PC-3 (cell line): ENCODE results near the gene RTP3. TPM values are rescaled to one million over a fixed set of nuclear protein-coding genes. Genes with fewer than 3 reads are reported as not detected.
"Not testable (repeated sequence)": the region's sequence is repeated elsewhere in the genome, so short reads cannot be mapped to it uniquely, and the experiment has no call there.

ENCODE experiments used
- ATAC-seq: fragments of 200-7000 bp; cut with Tn5 transposase; 2 replicates; pipeline ENCODE4 v1.9.1; 2020; ENCODE audit warnings: mild to moderate bottlenecking, moderate library complexity
- BruUV-seq: library from RNA; stranded (reverse); fragments of 400-500 nt; replicated peaks from 2 replicates; lab custom pipeline; 2021; lab: Mats Ljungman, UMichigan
- CTCF ChIA-PET: fragments of 300-600 bp; sonication (Branson Sonifier 250); formaldehyde crosslinking; loops from one replicate; lab custom pipeline; 2022; ENCODE audit warnings: antibody characterized with exemption; lab: Charles Lee
- POLR2A ChIA-PET: fragments of 300-600 bp; sonication (Branson Sonifier 250); formaldehyde crosslinking; loops from one replicate; lab custom pipeline; 2022; ENCODE audit warnings: antibody characterized with exemption; ENCODE audit not compliant: unreplicated experiment; lab: Charles Lee
- DNase-seq: peaks from one replicate; pipeline ENCODE4 v3.0.0-alpha.2; 2015
- H2AFZ ChIP-seq: fragments of 300-600 bp; sonication (generic); 2 replicates; pipeline ENCODE4 v1.6.0; 2016; ENCODE audit warnings: antibody characterized with exemption, low read length
- H3F3A ChIP-seq: fragments of 300-600 bp; sonication (generic); one replicate; pipeline ENCODE4 v1.6.0; 2017; ENCODE audit warnings: antibody characterized with exemption, low read length, control low read depth, mild to moderate bottlenecking; ENCODE audit not compliant: unreplicated experiment
- H3K27ac ChIP-seq: fragments of 300-600 bp; sonication (generic); 2 replicates; pipeline ENCODE4 v1.5.1; 2016; ENCODE audit warnings: mild to moderate bottlenecking, low read length
- H3K27me3 ChIP-seq: fragments of 300-600 bp; sonication (generic); 2 replicates; pipeline ENCODE4 v1.6.1; 2016; ENCODE audit warnings: low read length, mixed read lengths
- H3K36me3 ChIP-seq: fragments of 300-600 bp; sonication (generic); 2 replicates; pipeline ENCODE4 v1.6.1; 2016; ENCODE audit warnings: low read depth, mixed run types, low read length, mixed read lengths
- H3K4me1 ChIP-seq: fragments of 300-600 bp; sonication (generic); 2 replicates; pipeline ENCODE4 v1.5.1; 2016; ENCODE audit warnings: low read length; ENCODE audit not compliant: insufficient read depth
- H3K4me2 ChIP-seq: fragments of 300-600 bp; sonication (generic); 2 replicates; pipeline ENCODE4 v1.6.0; 2016; ENCODE audit warnings: low read length
- H3K4me3 ChIP-seq: fragments of 300-600 bp; sonication (generic); 2 replicates; pipeline ENCODE4 v1.5.1; 2016; ENCODE audit warnings: mild to moderate bottlenecking, low read length, mixed read lengths
- H3K79me2 ChIP-seq: fragments of 300-600 bp; sonication (generic); 2 replicates; pipeline ENCODE4 v1.6.1; 2017; ENCODE audit warnings: low read length, mixed read lengths
- H3K9ac ChIP-seq: fragments of 300-600 bp; sonication (generic); 2 replicates; pipeline ENCODE4 v1.6.0; 2016; ENCODE audit warnings: mild to moderate bottlenecking, low read length
- H3K9me2 ChIP-seq: fragments of 300-600 bp; sonication (generic); replicated peaks from 2 replicates; pipeline ENCODE4 v1.6.1; 2016; ENCODE audit warnings: mixed run types, low read length, mixed read lengths
- H3K9me3 ChIP-seq: fragments of 300-600 bp; sonication (generic); 2 replicates; pipeline ENCODE4 v1.6.1; 2016; ENCODE audit warnings: low read length, mixed read lengths
- H4K20me1 ChIP-seq: fragments of 300-600 bp; sonication (generic); 2 replicates; pipeline ENCODE4 v1.6.1; 2016; ENCODE audit warnings: low read length, mixed read lengths
- EZH2 ChIP-seq: fragments of 300-600 bp; sonication (generic); IDR thresholded peaks from one replicate; pipeline ENCODE4 v1.6.1; 2017; ENCODE audit warnings: antibody characterized with exemption, mild to moderate bottlenecking, low read length; ENCODE audit not compliant: unreplicated experiment
- EZH2phosphoT487 ChIP-seq: fragments of 300-600 bp; sonication (generic); IDR thresholded peaks from 2 replicates; pipeline ENCODE4 v1.6.1; 2018; ENCODE audit warnings: mild to moderate bottlenecking, antibody characterized with exemption, low read length, borderline replicate concordance
- intact Hi-C: fragments of 100-400 bp; cut with micrococcal nuclease; formaldehyde crosslinking; loops from 2 replicates; pipeline ENCODE4 v1.9.0; 2023
- total RNA-seq: library from RNA; depleted of rRNA; stranded (reverse); fragments of >200 nt; gene quantifications from 2 replicates; pipeline ENCODE4 v1.2.3, GENCODE V29; 2014
- TF ChIP-seq, protein P1 (sequence below): fragments of 300-600 bp; sonication (generic); conservative IDR thresholded peaks from 2 replicates; pipeline ENCODE4 v1.5.1; 2017; ENCODE audit warnings: antibody characterized with exemption, low read depth, mild to moderate bottlenecking, low read length

The RTP3 gene
- total RNA-seq, 1 experiment from 2014 or later = not detected

DNA sequence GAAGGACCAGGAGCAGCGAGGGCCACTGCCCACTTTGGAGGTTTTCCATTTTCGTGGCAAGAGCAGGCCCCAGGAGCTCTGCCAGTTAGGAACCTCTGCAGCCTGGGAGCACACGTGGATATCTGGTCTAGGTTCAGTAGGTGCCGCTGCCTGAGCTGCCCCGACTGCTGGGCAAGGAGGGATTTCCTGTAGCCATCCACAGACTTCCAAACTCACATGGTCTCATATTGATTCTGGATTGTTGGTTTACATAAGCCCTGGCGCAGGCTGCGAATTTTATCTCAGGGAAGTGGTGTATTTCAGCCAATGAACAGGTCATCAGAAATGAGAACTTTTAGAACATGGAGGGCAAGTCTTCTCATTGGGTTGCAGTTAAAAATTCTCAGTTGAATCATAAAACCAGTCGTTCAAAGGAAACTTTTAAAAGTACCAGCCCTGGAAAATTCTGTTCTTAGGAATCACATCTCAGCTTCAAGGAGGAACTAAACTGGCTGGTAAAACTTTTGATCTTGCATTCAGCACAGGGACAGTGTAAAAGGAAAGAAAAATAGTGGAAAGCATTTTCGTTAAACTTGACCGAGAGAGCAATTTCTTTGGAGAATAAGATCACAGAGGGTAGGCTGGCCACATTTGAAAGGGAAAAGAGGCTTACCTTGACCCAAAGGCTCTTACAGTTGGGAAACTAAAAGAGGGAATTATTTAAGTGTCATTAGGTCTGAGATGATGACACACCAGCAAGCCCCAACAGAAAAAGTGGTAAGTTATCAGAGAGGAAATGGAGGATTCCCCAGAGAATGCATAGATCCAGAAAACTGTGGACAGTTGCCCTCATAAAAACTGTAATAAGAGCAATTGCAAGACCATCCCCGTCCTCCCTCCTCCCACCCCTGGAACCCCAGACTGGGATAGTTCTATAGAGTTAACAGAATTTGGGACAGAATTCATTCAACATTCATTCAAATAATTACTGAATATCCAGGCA is 6.4 kb upstream of the RTP3 start:
- CTCF ChIA-PET = no interaction called here
- no peak overlapping the region for H2AFZ ChIP-seq
- H3K36me3 ChIP-seq = no peaks in the 10 kb centered on the region
- POLR2A ChIA-PET = no interaction called here
- H3F3A ChIP-seq = no peaks in the 10 kb centered on the region
- peaks cover 22% of the 10 kb centered on the region for H3K4me1 ChIP-seq
- no peaks in the 10 kb centered on the region for H3K27me3 ChIP-seq
- ATAC-seq = no peak
- H3K4me3 ChIP-seq = no peak overlapping the region
- H3K4me2 ChIP-seq = no peak overlapping the region
- H3K9ac ChIP-seq = no peak overlapping the region
- no peaks in the 10 kb centered on the region for H4K20me1 ChIP-seq
- H3K9me2 ChIP-seq = no peaks in the 10 kb centered on the region
- BruUV-seq = no TSS peak
- intact Hi-C loops = no loop called here
- H3K27ac ChIP-seq = no peak overlapping the region
- no peak for DNase-seq
- no peaks in the 10 kb centered on the region for H3K79me2 ChIP-seq
- TF ChIP-seq EZH2 (no peak), EZH2phosphoT487 (no peak)
- TF ChIP-seq, protein P1, sequence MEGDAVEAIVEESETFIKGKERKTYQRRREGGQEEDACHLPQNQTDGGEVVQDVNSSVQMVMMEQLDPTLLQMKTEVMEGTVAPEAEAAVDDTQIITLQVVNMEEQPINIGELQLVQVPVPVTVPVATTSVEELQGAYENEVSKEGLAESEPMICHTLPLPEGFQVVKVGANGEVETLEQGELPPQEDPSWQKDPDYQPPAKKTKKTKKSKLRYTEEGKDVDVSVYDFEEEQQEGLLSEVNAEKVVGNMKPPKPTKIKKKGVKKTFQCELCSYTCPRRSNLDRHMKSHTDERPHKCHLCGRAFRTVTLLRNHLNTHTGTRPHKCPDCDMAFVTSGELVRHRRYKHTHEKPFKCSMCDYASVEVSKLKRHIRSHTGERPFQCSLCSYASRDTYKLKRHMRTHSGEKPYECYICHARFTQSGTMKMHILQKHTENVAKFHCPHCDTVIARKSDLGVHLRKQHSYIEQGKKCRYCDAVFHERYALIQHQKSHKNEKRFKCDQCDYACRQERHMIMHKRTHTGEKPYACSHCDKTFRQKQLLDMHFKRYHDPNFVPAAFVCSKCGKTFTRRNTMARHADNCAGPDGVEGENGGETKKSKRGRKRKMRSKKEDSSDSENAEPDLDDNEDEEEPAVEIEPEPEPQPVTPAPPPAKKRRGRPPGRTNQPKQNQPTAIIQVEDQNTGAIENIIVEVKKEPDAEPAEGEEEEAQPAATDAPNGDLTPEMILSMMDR = no peak
- H3K9me3 ChIP-seq = no peaks in the 10 kb centered on the region

DNA sequence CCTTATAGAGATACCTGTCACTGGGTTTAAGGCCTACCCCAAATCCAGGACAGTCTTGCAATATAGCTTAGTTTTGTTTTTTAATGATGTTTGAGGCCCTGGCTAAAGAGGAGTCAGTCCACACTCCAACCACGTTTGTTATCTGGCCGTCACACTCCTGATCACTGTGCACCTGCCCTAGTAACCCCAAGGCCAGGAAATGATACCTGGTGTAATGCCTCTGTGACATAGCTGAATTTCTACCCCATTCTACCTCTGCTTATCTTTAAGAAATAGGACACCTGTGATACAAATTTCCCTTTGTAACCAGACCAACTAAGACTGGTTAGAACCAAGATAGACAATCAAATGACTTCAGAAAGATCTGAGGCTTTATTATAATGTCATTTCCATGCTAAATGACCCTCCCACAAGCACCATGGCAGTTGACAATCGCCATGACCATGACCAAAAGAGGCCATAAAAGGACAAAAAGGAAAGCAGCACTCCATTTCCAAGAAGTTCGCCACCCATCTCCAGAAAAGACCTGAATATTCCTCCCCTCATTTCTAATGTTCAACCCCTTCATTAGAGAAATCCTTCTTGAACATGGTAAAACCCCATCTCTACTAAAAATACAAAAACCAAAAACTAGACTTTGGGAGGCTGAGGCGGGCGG is 4.8 kb upstream of the RTP3 start:
- Histone ChIP-seq H3K4me3 (no peak overlapping the region), H3K4me1 (peaks cover 24% of the 10 kb centered on the region), H3K79me2 (no peaks in the 10 kb centered on the region), H2AFZ (no peak overlapping the region), H3K9me3 (no peaks in the 10 kb centered on the region), H3K9me2 (no peaks in the 10 kb centered on the region), H3K9ac (no peak overlapping the region), H4K20me1 (no peaks in the 10 kb centered on the region), H3K4me2 (no peak overlapping the region), H3K36me3 (no peaks in the 10 kb centered on the region), H3K27me3 (no peaks in the 10 kb centered on the region), H3K27ac (no peak overlapping the region), H3F3A (no peaks in the 10 kb centered on the region)
- no TSS peak for BruUV-seq
- DNase-seq (no peak), ATAC-seq (no peak)
- TF ChIP-seq, protein P1 = no peak
- TF ChIP-seq EZH2phosphoT487 = no peak
- no peak for TF ChIP-seq EZH2
- intact Hi-C loops = no loop called here
- POLR2A ChIA-PET = no interaction called here
- CTCF ChIA-PET = no interaction called here

DNA sequence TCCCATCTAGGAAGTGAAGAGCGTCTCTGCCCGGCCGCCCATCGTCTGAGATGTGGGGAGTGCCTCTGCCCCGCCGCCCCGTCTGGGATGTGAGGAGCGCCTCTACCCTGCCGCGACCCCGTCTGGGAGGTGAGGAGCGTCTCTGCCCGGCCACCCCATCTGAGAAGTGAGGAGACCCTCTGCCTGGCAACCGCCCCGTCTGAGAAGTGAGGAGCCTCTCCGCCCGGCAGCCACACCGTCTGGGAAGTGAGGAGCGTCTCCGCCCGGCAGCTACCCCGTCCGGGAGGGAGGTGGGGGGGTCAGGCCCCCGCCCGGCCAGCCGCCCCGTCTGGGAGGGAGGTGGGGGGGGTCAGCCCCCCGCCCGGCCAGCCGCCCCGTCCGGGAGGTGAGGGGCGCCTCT is 3.3 kb upstream of the RTP3 start:
- H3K9me3 ChIP-seq, H3K4me3 ChIP-seq, H3F3A ChIP-seq, H3K79me2 ChIP-seq, H3K27me3 ChIP-seq, ATAC-seq, H3K27ac ChIP-seq, H2AFZ ChIP-seq, POLR2A ChIA-PET, H4K20me1 ChIP-seq, H3K4me2 ChIP-seq, DNase-seq, CTCF ChIA-PET, H3K9ac ChIP-seq, intact Hi-C loops, H3K36me3 ChIP-seq, H3K9me2 ChIP-seq, BruUV-seq: not testable (repeated sequence)
- H3K4me1 ChIP-seq = peaks cover 17% of the 10 kb centered on the region
